ENCODE measurements around the gene LMAN1L.

DNA sequence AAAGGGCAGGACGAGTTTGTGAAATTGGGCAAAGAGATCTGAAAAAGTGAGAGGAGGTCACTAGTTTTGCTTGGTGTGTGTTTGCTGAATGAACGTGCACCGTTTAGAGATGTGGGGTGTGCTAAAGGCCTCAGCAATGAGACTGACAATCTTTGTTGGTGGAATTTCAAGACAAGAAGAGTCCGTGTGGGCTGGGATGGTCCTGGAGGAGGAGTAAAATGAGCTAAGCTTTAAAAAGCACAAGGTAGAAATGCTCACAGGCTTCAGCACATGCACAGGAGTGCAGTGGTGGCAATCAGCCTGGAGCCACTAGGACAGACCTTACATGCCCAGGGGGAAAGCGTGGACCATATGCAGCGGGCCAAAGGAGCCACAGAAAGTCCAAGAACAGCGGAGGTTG is 12.3 kb downstream of the LMAN1L start:
- TF ChIP-seq, protein P1, sequence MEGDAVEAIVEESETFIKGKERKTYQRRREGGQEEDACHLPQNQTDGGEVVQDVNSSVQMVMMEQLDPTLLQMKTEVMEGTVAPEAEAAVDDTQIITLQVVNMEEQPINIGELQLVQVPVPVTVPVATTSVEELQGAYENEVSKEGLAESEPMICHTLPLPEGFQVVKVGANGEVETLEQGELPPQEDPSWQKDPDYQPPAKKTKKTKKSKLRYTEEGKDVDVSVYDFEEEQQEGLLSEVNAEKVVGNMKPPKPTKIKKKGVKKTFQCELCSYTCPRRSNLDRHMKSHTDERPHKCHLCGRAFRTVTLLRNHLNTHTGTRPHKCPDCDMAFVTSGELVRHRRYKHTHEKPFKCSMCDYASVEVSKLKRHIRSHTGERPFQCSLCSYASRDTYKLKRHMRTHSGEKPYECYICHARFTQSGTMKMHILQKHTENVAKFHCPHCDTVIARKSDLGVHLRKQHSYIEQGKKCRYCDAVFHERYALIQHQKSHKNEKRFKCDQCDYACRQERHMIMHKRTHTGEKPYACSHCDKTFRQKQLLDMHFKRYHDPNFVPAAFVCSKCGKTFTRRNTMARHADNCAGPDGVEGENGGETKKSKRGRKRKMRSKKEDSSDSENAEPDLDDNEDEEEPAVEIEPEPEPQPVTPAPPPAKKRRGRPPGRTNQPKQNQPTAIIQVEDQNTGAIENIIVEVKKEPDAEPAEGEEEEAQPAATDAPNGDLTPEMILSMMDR (IDR thresholded peaks at IDR 0.05; ENCODE audit: borderline replicate concordance, extremely low read depth, low read length, poor library complexity, severe bottlenecking): no peak
- TF ChIP-seq EZH2 (IDR thresholded peaks at IDR 0.05; ENCODE audit: borderline replicate concordance, low read depth, low read length, severe bottlenecking): no peak
